ENCODE data around the gene SFMBT2. TPM values are rescaled to one million over a fixed set of nuclear protein-coding genes. Genes with fewer than 3 reads are reported as not detected.

The SFMBT2 gene
- total RNA-seq (2014; rRNA removed): not detected in 2 replicates
- polyA plus RNA-seq (2012): 0.04 TPM

DNA sequence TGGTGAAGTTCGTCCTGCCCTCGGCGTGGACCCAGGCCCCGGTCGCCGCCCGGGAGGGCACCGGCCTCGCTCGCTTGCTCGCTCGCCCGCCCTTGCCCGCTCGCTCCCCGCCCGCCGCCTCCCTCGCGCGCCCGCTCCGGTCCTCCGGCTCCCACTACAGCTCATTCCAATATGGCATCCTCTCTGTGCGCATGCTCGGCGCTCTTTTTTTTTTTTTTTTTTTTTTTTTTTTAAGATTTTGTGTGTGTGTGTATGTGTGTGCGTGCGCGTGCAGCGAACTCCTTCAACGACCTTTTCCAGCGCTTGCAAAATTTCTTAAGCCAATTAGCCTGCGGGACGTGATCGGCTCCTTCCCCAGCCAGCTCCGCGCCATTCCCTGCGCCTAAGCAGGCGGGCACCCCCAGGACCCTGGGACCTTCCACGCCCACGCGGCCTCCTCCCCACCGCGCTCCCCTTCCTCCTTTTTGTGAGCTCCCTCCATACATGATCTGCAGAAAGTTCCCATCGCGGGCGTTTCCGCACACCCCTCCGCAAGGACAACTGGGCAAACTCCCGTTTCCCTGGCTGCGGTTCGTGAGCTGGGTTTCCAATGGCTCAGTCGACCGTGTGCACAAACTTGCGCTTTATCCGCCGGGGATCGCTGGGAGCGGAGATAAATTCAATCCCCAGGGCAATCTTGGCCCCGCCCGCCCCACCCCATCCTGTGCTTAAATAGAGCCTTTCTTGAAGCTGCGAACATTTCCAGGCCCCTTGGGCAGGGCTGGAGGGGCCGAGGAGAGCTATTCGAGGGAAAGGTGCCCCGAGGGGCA lies at the start of gene SFMBT2:
Gene SFMBT2 (minus strand): TSS at position 173 of the 809 bp plus-strand sequence. CDS start 29,136 bp downstream, outside the sequence.
- DNase-seq (ENCODE audit: low read depth): peak; percentile 41

DNA sequence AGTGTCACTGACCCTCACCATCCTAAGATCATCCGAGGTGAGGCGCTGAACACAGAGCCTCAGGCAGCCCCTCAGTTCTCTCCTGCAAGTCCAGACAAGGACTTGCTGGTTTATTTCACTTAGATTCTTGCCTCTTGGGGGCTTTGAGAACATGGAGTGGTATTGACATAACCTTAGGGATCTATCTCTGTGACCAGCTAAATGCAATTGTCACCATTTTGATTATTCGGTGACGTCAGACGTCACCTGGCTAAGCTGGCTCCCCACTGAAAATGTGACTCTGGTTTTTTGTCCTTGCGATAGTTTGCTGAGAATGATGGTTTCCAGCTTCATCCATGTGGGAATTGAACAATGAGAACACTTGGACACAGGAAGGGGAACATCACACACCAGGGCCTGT lies 49.2 kb upstream of the SFMBT2 start:
- DNase-seq (ENCODE audit: low read depth): no peak

- DNase-seq (ENCODE audit: low read depth): no peak
Observed at GRCh38 chr10:7458556-7458955, 47.7 kb upstream of the SFMBT2 start.

DNA sequence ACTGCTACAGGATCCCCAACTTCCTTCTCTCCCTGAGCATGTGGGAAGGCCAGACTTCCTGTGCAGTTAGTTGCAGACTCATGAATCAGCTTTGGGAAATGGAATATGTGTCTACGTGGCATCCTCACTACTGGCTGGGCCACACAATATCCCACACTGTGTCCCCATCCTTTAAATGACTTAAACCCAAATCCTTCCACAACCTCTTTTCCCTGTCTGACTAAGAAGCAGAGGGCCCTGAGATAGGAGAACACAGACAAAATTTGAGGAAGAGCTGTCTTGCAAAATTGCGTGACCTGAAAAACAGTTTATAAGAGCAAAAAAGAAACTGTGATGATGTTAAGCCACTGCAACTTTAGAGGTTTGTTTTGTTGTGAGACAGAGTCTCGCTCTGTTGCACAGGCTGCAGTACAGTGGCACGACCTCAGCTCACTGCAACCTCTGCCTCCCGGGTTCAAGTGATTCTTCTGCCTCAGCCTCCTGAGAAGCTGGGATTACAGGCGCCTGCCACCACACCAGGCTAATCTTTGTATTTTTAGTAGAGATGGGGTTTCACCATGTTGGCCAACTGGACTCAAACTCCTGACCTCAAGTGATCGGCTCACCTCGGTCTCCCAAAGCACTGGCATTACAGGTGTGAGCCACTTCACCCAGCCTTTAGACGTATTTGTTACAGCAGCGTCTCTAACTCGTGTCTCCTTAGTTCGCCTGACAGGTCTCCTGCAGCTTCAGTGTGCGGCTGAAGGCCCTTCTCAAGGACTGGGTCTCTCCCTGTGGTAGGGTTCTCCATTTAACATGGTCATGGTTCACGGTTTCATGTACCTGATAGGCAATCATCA lies 46.9 kb upstream of the SFMBT2 start:
- no peak for DNase-seq (ENCODE audit: low read depth)

DNA sequence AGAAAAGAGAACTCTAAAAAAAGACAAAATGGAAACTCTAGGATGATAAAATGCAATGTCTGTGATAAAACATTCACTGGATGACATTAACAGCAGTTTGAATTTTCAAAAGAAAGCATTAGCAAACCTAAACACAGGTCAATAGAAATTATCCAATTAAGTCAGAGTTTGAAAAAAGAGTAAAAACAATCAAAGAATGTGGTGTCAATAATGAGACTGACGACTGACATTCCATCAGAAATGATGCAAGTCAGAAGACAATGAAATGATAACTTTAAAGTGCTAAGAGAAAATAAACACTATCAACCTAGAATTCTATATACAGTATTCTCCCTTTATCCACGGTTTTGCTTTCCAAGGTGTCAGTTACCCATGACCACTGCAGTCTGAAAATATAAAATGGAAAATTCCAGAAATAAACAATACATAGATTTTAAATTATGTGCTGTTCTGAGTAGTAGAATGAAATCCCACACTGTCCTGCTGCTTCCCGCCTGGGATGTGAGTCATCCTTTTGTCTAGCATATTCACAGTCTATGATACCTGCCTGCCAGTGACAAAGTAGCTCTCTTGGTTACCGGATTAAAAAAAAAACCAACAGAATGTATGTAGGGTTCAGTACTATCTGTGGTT lies 38.3 kb upstream of the SFMBT2 start:
- no peak for DNase-seq (ENCODE audit: low read depth)

DNA sequence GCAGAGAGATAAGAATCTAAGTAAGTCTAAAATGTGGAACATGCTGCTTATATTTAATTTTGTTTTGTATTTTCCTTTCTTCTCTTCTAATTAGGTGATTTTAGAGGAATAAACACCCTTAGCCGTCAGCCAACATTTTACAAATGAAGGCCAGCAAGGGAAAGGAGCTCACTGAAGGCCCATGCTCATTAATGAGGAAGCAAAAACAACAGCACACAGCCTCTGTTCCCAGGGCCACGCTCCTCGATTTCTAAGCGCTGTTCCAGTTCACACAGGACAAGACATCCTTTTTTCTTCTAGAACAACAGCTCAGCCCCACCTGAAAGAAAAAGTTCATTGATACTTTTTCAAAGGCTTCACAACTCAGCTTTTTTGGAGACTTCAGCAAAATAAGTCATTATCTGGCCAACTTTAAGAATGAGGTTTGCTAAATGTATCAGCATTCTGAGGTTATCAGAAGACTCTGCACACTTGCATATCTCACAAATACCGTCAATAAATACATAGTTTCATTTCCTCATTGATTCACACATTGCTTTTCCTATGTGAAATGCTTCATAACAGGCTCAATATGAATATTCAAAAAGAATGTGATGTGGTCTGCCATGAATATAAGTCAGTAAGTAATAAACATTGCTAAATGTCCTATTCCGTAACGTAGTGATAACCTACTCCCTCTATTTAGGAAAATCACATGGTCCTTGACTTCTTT lies 34.8 kb upstream of the SFMBT2 start:
- DNase-seq (ENCODE audit: low read depth): no peak

DNA sequence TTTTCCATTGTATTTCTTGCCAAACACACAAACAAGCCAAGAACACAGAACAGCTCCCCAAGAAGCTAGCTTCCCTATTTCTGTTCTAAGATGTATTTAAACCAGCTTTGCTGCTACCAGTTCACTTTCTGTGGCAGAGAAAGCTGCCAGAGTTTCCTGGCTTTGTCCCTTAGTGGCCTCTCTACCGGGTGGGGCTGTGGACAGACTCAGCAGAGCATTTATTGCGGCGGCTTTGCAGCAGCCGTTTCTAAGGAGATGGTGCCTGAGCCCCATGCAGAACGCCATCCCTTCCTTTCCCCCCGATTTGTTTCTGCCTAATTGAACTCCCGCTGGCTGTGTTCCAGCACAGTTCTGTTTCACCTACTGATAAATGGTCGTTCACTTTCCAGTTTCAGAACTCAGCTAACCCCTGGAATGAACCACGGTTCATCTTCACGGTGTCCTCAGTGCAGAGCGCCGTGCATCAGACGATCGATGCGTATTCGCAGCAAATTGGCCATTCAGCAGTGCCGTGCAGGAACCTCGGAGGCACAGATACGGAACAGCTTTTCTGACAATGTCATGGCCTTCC lies 33.8 kb upstream of the SFMBT2 start:
- DNase-seq (ENCODE audit: low read depth): no peak

DNA sequence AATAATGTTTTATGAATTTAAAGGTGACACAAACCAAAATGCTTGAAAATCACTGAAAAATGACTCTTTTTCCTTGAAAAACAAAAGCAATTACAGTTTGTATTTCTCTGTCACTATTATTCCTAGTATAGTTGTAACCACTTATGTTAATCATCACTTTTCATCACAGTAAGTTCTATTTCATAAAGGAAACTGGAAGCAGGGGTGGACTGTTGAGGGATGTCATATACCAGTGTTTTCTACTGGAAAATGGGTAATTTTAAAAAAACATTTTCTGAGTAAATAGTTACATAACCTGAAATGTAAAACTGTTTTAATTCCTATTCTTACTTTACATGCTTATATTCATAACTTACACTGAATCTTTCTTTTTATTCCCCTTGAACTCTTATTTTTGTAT lies 32.2 kb upstream of the SFMBT2 start:
- no peak for DNase-seq (ENCODE audit: low read depth)

- no peak for DNase-seq (ENCODE audit: low read depth)
Observed at GRCh38 chr10:7441403-7442147, 30.7 kb upstream of the SFMBT2 start.

- no peak for DNase-seq (ENCODE audit: low read depth)
Observed at GRCh38 chr10:7439696-7440095, 28.9 kb upstream of the SFMBT2 start.

- no peak for DNase-seq (ENCODE audit: low read depth)
Observed at GRCh38 chr10:7438196-7438986, 27.6 kb upstream of the SFMBT2 start.

GRCh38 chr10:7436490-7437100 lies 25.8 kb upstream of the SFMBT2 start:
- DNase-seq (ENCODE audit: low read depth): no peak

DNA sequence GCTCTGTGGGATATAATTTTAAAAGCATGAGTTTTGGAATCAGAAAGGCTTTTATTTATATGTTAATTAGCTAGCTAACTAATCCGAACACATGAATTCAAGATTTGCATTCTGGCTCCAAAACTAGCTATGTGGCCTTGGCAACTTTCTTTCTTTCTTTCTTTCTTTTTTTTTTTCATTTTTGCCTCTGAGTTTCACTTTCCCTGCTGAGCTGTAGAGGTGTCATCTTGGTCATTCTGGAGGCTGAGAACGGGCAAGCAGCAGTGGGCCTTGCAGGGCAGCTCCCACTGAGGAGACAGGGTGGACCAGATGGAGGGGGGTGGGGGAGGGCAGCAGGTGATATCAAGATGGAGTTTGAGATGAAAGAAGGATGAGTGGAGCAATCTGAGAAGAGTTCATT lies 24.8 kb upstream of the SFMBT2 start:
- no peak for DNase-seq (ENCODE audit: low read depth)

- no peak for DNase-seq (ENCODE audit: low read depth)
Observed at GRCh38 chr10:7434378-7434777, 23.5 kb upstream of the SFMBT2 start.

GRCh38 chr10:7433861-7434260 lies 23.0 kb upstream of the SFMBT2 start:
- DNase-seq (ENCODE audit: low read depth): no peak

GRCh38 chr10:7432884-7433726 lies 22.3 kb upstream of the SFMBT2 start:
- DNase-seq (ENCODE audit: low read depth): no peak

DNA sequence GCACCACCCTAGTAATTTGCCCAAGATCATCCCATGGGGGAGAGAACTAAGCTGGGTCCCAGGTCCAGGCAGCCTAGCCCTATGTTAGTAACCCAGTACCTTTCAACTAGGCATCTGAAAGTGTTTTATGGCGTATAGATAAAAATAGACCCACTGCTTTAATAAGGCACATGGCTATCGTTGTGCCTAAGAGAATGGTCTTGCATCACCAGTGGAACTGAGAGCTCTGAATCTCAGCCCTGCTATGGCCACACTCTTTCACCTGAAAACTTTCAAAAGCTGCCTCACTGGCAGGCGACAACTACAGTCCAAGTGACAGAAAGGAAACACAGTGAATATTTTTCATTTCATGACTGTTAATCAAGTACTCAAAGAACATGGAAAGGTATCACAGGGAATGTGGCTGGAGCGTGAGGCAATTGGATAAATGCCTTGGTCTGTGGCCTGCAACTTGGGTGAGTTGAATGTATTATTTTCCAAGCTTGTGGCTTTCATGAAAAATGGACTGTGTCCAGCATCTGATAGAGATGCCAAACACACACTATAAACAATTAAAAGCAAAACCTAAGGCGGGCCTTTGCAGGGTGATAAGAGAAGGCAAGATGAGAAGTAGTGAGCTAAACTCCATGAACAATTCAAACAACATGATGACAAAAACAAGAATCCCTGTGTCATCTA lies 18.0 kb upstream of the SFMBT2 start:
- no peak for DNase-seq (ENCODE audit: low read depth)

DNA sequence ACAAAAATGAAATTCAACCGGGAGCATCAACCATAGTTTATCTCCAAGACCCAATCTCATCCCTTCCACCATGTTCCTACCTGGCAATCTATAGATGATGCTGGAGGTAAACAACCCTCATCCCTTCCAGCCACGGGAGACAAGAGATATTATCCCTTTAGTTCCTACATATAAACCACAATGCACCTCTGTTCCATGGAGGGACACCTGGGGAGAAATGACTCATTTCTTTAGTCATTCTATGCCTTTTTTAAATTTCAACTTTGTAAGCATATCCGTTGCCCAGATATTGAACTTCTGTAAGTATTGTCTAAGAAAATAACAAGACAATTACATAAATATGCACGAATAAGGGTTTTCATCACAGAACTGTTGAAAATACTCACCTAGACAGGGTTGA lies 15.5 kb upstream of the SFMBT2 start:
- DNase-seq (ENCODE audit: low read depth): no peak
